8988T (cell line): ENCODE data around the gene PPP1R3G.

Experiments used
- DNase-seq: peaks from one replicate; pipeline ENCODE4 v3.0.0; 2011

Gene PPP1R3G

DNA sequence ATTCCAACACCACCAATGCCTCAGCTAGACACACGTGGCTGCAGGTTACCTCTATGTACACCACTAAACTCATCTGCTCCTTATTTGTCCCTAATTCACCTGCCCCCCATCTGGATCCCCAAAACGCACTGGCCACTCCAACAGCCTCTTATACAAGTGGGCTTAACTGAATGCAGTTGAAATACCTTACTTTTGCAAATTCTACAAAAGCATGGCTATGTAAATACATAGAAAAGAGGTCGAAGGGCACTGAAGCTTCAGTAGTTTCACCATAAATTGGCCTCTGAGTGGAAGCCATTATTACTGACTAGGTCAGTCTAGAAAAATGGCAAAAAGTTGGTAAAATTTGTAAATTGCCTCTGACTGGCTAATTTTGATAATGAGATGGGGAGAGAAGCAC lies 11.1 kb upstream of the PPP1R3G start:
- no peak for DNase-seq

DNA sequence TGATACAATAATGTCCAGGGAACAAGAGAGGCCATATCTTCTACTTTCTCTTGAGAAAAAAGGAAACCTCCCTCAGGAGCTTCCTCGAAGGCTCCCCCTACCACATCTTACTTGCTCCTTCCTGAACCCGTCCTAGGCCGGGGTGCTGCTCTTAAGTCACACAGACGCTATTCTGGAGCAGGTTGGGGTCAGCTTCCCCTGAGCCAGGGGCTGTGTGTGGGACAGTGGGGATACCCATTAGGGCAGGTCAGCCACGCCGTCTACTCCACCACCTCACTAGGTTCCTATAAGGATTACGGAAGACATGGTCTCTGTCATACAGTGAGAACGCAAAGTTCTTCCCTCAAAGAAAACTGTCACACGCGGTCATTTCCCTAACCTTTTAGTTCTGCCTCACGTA lies 8.2 kb upstream of the PPP1R3G start:
- no peak for DNase-seq

DNA sequence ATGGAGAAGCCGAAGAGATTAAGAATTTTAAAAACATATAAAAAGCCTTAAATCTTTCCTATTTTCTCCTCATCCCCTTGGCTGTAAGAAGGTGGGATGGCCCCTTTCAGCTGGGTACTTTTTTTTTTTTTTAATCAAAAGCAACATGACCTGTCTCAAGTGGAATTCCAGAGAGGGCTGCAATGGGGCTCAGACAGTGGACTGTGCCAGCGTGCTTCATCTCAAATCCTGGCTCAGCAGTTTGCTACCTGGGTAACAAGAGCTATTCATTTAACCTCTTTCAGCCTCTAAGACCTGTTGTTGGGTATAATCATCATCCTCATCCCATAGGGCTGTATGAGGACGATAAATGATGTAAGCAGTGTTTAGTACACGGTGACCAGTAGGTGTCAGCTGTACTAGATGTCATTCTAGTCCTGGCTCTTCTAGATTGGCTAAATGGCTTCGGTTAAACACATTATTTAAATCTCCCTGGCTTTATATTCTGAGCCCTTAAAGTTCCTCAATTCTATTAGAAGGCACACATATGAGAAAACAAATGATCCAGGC lies 6.9 kb upstream of the PPP1R3G start:
- DNase-seq, result no peak

DNA sequence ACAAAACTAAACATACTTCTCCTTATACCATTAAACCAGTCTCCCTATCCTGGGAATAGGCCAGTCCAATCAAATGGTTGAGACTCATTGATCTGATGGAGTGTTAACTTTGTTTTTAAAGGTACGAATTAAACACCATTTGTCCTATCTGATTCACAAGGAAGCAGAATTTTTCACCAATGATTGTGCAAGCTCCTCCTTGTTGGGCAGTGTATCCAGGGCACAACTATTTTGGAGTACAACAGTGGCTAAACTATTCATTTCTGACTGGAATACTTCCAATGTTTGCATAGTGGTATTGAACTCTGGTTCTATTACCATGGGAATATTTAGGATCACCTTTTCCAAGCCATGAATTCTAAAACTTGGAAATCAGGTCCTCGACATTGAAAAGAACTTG lies 5.4 kb upstream of the PPP1R3G start:
- DNase-seq, result no peak

DNA sequence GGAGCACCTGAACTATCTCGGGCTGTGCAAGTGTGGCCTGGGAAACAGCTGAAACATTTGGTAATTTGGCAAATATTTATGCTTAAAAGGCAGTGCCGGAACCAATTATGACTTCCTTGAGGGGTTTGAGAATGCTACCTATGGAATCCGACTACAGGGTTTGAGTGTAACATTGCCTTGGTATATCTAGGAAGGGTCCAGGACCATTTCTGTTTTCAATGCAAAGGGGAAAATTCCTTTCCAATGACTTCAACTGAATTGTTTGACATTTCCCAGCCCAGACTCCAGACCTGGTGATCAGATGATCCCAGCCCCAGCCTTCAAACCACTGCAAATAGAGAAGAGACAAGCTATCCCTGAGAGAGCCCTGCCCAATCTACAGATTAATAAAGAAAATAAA lies 4.6 kb upstream of the PPP1R3G start:
- no peak for DNase-seq

DNA sequence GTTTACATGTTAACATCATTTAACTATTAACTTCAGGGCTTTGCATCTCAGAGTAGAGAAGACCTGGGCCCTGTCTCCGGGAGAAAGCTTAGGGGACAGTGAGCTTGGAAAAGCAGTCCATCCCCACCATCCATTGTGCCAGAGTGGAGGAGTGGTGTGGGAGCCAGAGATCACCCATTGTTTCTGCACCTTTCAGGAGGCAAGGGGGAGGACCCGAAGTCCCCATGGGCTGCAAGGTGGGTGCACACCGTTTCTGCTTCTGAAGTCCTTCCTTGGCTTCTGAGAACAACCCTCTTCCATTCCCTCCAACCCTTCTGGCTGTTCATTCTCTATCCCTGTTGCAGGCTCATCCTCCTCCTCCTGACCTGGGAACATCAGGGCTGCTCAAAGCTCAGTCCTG lies 4.0 kb upstream of the PPP1R3G start:
- DNase-seq, result no peak

DNA sequence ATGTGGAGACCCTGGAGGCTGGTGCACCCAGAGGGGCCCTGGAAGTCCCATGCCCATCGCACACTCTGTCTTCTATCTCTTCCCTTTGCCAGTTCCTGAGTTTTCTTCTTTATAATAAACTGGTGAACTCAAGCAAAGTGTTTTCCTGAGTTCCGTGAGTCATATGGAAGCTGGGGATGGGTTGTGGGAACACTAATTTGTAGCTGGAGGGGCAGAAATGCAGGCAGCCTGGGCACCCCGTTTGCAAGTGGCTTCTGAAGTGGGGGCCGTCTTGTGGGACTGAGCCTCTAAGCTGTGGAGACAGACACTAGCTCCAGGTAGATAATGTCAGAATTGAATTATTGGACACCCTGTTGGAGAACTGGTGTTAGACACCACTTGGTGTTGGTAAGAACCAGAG lies 3.2 kb upstream of the PPP1R3G start:
- no peak for DNase-seq

DNA sequence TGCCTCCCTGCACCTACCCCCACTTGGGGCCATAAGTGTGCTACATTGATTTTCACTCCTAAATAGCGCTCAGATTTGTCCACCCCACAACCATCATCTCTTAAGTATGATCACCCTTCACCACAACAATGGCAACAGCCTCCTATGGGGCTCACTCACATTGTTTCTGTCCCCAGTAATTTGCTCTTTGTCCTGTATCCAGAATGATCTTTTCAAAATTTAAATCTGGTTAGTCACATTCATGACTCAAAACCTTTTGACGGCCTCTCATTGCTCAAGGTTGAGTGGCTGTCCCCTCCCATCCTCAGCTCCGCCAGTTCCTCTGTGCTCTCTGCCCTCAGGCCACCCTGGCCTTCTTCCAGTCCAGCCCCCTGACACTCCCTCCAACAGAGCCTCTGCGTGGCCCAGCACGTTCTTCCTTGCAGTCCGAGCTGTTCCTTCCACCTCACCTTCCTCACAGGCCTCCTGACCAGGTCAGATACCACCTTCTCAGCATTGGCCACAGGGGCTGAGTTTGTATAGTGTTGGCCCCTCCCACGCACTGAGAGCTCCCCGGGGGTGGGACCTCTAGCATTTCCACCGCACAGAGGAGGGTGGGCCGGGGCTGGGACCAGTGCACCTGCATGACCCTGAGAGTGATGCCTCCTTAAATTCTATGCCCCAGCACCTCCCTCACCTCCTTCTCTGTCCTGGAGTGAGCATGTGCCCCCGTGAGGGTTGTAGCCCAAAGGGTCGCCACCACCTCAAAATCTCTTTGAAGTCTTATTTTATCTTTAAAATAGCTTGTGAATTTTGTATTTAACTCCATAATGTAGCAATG lies 2.4 kb upstream of the PPP1R3G start:
- no peak for DNase-seq

DNA sequence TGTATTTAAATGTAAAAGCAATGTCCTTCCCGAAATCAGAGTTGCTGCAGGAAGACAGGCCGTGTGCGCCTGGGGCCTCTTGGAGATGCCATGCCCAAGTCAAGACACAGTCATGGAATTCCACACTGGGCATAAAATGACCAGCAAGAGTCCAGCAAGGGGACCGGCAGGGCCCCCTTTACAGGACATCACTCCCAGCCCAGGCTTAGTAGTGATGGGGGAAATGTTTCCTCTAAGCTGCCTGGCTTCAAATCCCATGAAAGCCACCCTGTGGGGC lies 1.9 kb upstream of the PPP1R3G start:
- DNase-seq, result no peak

DNA sequence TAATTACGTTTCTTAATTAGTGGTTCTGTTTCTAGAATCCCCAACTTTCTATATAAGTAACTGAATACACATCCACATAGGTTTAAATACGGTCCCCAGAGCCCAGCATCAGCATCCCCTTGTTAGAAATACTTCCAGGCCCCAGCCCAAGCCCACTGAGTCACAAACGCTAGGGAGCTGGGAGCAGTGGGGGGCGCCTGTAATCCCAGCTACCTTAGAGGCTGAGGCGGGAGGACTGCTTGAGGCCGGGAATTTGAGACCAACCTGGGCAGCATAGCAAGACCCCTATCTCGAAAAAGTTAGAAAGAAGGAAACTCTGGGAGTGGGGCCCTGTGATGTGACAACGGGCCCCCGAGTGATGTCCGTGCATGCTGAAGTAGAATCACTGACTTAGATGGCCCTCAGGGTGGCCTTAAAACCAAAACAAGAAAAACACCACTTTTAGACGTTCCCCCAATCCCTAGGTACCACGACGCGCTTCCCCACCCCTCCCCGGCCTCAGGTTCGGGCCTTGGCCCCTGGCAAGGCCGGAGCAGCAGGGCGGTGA lies 1.3 kb upstream of the PPP1R3G start:
- DNase-seq, result no peak

DNA sequence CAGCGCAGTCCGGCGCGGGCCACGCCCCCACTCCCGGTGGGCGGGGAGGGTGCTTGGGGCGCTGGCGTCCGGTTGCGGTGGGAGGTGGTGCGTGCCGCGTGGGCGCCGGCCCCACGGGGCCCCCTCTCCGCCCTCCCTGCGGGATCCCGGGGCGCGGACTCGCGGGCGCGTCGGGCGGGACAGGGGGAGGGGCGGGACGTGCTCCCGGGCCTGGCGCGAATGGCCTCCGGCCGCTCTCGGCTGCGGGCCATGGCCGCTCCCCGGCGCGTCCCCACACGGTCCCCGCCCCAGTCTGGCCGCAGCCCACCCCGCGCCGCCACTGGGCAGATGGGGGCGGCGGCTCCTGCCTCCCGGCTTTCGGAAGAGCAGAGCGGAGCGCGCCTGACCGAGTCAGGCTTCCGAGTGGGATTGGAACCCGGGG lies 771 bp upstream of the PPP1R3G start:
- no peak for DNase-seq

DNA sequence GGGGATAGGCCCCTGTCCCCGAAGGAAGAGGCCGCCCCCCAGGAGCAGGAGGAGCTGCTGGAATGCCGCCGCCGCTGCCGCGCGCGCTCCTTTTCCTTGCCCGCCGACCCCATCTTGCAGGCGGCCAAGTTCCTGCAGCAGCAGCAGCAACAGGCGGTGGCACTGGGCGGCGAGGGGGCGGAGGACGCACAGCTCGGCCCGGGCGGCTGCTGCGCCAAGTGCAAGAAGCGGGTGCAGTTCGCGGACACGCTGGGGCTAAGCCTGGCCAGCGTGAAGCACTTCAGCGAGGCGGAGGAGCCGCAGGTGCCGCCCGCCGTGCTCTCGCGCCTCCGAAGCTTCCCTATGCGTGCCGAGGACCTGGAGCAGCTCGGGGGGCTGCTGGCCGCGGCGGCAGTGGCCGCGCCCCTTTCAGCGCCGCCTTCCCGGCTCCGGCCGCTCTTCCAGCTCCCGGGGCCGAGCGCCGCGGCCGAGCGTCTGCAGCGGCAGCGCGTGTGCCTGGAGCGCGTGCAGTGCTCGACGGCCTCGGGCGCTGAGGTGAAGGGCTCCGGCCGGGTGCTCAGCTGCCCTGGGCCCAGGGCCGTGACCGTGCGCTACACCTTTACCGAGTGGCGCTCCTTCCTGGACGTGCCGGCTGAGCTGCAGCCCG lies 630 bp downstream of the PPP1R3G start:
- DNase-seq, result peak; percentile 54

DNA sequence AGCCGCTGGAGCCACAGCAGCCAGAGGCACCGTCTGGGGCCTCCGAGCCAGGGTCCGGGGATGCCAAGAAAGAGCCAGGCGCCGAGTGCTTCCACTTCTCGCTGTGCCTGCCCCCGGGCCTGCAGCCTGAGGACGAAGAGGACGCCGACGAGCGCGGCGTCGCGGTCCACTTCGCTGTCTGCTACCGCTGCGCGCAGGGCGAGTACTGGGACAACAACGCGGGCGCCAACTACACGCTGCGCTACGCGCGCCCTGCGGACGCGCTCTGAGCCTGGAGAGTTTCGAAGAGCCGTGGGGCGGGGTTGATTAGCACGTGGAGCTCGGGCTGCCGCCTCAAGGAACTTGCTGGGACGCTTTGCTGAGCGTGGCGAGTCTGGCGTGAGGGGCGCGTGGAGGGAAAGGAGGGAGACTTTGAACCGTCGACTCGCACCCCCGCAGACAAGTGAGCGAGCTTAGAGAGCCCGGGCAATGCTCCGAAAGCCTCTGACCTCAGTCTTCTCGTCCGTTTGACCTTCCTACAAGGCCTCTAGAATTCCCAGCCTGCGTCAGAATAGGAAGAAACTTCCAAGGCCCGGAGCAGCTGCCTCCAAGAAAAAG lies 1.3 kb downstream of the PPP1R3G start:
- DNase-seq, result no peak

DNA sequence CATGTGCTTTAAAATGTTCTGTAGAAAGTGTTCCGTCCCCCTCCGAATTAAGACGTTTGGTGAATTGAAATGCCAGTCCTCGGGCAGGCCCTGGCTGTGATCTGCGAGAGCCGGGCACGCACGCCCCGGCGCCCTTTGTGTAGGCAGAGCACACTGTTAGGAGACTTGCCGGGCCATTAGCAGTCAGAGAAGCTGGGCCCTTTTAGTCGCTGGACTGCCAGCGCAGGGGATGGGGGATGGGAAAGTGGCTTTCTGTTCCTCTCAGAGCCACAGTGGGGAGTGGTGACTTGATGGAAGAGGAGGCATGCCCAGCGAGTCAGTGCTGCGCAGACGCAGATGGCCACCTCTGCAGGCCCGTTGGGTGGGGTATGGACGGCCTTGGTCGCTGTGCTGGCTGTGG lies 2.2 kb downstream of the PPP1R3G start:
- DNase-seq, result no peak

DNA sequence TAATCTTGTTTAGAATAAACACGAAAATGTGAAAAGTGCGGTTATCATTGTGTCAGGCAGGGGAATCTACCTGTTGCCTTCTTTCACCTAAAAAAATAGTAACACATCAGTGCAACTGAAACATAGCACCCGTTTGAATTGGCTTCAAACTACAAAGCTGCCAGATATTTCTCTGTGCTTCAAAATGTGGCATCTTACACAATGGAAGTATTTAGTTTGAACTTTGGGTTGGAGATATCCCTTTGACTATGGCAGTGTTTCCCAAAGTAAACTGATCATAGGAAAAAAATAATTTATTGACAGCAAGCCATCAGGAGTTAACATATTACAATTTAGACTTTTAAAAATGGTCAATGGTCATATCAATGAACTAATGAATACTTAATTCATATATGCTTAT lies 3.6 kb downstream of the PPP1R3G start:
- DNase-seq, result no peak

DNA sequence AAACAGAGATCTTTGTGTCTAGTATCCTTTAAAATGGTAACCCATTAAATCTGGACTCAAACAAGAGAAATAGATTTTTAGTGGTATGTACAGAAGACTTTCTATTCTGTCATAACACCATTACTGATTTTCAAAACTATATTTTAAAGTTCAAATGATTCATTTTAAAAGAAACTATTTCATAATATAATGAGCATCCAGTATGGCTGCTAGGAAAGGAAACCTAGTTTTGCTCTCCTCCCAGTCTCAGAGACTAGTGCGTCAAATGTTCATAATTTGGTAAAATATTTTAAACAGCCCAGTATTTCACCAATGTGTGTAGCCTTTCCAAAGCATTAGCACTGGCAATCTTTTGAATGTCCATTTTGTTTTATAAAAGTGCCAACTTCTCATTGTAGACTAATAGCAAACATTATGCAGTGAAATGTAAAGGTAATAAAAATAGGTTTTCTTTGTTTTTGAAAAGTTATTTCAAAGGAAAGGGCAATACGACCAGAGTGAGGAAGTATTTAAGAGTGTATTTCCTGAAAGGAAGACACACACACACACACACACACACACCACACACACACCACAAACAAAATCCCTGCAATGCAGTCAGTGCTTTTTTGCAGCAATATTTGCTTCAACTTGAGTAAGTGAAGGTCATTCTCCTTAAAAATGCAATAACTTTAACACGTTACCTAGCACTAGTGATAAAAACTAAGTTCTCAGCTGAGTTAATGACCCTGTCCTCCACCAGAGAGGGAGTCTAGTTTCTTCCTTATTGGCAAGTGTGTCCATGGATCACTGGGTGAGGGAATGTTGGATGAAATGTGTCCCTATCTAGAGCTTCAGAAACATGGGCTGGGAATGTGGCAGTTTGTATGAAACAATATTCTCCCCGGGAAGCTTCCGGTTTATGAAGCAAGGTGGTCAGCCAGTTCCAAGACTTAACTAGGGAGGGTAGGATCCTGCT lies 4.6 kb downstream of the PPP1R3G start:
- no peak for DNase-seq

DNA sequence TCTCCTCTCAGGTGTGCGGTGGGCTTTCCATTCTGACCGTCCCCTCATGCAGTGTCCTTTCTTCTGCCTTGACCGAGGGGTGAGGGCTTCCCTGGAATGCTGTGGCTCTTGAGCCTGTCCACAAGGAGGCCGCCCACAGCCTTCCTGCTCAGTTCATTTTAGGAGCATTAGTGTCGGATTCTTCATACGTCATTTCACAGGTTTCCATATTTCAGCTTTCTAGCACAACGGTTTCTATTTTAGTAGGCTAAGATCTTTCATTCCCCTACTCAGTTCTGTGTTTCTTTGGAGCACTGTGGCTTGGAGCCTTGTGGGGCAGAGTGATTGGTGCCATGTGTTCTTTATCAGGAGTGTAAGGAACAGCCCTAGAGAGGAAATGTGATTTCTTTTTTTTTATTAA lies 5.5 kb downstream of the PPP1R3G start:
- DNase-seq, result no peak

DNA sequence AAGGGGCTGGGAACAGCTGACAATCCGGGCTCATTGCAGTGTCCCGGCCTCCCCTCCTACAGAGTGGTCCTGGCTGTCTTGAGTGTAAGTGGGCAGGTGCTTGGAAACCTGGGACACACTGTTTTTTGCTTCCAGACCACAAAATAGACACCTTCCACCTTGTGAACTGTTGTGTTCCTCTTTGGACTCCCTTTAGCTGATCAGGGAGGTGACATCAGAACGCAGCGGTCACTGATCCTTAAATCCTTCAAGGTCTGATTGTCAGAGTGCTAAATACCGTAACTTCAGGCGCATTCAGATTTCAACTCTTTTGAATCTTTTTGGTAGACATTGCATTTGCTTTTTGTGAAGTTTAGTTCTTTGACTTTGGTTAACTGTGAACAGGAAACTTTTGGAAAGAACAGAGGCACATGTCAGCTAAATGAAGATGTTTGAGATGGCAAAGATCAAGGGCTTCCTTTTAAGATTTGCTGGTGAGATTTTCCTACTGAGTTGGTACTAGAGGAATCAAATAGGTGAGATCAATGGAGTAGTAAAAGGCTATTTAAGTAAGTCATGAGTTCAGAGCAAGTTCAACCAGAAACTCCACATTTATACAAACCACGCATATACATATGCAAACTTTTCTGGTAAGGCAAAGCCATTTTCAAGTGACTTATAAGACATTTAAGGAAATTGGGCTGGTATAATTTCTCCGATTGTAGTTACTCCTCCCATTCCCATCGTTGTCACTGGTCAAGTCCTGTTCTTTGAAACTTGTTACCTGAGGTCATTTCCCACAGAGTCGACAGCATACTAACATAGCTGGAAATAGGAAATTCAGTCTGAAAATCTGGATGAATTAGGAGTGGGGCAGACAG lies 6.3 kb downstream of the PPP1R3G start:
- no peak for DNase-seq

DNA sequence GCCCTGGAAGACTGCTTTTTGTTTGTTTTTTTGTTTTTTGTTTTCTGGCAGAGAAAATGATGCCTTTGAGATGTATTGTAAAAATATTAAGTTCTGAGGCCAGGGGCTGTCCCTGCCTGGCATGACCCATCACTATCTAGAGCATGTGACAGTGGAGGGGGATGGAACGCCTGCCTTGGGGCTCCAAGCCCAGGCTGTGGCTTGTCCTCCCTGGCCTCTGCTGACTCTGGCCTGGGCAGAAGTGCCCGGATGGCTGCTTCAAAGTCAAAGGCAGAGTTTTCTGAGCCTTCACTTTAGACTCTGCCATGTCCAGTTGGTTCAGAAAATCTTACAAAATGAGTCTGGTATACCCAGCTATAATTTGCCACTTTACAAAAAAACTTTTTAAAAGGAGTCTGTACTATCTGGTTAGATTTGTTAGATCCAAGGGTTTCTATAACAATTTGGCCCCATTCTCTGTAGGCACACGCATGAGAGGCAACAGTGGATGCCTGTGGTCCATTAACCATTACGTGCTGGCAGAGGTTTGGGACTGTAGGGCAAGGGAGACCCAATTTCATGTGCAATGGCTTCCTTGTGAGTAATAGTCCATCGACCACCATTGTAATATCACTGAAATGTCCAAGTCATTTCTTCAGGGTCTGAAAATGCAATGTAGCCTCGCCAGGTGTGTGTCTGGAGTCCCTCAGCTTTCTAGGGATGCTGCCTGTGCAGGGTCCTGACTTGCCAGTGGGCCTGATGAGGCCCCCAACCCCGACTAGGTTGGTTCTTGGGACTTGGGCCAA lies 8.3 kb downstream of the PPP1R3G start:
- no peak for DNase-seq

DNA sequence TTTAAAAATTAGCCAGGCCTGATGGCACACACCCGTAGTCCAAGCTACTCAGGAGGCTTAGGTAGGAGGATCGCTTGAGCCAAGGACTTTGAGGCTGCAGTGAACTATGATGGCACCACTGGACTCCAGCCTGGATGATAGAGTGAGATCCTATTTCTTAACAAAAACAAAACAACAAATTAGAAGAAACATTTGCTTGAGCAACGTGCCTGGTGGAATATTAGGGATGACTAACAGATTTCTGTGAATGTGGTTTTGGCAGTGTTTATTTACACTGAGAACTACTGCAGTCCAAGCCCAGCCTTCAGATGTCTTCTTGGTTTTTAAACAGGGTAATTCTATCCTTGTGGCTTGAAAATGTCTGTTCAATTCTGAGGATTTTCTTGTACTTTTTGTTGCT lies 9.2 kb downstream of the PPP1R3G start:
- DNase-seq, result no peak

DNA sequence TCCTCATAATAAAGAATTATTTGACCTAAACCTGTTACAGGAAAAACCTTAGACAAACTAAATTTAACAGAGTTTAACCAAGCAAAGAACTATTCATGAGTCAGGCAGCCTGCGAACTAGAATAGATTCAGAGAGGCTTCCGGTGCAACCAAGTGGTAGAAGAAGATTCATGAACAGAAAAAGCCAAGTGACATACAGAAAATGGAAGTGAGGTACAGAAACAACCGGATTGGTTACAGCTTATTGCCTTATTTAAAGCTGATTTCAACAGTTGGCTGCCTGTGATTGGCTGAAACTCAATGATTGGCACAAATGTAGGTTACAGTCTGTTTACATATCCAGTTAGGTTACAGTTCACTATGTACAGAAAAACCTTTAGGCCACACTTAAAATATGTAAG lies 10.1 kb downstream of the PPP1R3G start:
- DNase-seq, result no peak
